Activated gamma-delta T cell (primary cell): ENCODE measurements around the gene GRP.

Experiments used
- DNase-seq: peaks from one replicate; lab custom pipeline; 2025; lab: John Stamatoyannopoulos, UW

Gene GRP

DNA sequence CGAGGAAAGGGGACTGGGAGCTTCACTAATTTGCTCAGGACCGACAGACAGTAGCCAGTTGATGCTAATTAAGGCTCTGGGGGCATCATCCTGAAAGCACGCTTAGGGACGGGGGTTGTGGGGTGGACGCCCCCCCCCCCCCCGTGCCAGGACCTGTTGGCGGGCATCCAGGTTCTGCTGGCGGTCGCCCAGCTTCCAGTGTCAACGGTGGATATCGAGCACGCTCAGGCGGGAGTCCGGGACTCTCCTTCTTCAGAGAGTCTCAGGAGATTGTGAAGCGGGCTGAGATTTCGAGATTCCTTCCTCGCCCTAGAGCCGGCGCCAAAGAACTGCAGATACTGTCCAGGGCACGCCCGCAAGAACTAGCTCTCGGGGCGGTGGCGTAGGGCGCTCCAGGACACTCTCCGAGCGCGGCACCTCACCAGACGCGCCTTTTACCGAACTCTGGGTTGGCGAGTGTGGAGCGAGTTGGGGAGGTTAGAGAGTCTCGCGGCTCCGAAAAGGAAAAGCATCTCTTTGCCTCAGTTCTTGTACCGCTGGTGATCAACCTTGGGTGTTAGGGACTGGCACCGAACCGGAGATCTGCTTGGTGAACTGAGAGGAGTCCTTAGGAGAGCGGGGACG lies 47.7 kb downstream of the GRP start:
- no peak for DNase-seq

DNA sequence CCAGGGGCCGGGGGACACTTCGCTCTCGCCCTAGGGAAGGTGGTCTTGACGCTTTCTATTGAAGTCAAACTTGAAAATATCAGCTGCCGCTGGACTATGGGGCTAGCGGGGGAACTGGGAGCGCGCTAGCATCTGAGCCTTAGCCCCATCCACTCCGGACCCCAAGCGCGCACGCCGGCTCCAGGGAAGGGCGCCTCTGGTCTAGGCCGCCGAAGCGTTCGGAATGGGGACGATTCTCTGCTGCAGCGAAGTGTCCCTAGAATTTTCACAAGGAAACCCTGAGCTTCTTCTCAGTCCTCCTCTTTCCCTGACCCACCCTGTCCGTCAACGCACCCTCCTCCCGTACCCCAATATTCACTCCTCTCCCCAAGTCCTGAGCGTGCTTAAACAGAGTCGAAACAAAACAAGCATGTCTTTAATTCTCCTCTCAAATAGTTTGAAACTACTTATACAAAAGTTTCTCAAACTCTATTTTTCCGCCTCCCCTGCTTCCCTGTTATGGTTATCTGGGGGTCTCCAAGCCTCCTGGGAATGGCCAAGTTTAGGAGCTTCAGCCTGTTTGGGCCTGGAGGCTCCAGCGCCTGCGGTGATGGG lies 48.3 kb downstream of the GRP start:
- DNase-seq = no peak

DNA sequence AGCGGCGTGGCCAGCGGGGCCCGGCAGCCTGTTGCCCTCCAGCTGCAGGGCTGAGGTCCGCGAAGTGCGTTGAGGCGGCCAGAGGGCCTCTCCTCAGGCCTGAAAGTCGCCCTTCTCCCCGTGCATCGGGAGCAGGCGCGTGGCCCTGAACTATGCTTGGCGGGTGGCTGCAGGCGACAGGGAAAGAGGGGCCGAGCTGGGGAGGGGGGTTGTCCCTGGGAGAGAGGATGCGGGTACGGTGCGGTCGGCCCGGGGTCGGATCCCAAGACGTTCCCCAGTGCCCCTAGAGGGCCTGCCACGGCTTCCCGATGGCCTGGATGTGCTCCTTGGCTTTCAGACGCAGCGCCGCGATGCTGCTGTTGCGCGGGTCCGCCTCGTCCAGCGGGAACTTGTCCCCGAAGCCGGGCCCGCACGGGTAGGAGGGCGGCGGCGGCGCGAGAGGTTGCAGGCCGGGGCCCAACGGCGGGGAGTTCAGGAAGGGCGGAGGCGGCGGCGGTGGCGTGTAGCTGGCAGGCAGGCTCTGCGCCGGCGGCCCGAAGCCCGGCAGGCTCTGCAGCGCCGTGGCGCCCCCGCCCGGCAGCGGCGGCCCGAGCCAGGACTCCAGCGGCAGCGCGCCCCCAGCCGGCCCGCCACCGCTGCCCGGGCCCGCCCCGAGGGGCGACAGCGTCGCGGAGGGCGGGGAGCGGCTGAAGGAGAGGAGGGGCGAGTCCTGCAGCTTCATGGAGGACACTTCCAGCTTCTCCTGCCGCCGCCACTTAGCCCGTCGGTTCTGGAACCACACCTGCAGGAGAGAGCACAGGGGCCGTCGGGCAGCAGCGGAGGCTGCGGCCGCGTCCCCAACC lies 49.0 kb downstream of the GRP start:
- no peak for DNase-seq

DNA sequence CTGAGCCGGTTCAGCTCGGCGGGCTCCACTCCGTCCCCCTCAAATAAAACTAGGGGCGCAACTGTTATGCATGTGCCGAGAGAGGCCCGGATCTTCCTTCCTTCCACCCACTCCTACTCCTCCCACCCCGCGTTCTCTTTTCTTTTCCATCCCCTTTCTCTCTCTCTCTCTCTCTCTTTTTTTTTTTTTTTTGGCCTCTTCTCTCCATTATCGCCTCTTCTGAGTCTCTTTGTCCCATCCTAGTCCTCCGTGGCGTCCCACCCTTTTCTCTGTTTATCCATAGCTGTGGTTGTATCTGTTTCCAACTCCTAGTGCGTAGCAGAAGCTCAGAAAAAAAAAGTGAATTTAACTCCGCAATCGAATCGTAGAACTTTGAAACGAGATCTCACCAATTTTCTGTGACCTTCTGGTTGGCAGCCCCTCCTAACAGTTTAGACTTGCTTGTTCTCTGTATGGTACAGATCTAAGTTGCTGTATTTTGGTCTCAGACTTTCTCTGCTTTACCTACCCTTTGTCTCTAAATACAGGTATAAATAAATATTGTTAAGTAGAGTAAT lies 49.7 kb downstream of the GRP start:
- DNase-seq = no peak

DNA sequence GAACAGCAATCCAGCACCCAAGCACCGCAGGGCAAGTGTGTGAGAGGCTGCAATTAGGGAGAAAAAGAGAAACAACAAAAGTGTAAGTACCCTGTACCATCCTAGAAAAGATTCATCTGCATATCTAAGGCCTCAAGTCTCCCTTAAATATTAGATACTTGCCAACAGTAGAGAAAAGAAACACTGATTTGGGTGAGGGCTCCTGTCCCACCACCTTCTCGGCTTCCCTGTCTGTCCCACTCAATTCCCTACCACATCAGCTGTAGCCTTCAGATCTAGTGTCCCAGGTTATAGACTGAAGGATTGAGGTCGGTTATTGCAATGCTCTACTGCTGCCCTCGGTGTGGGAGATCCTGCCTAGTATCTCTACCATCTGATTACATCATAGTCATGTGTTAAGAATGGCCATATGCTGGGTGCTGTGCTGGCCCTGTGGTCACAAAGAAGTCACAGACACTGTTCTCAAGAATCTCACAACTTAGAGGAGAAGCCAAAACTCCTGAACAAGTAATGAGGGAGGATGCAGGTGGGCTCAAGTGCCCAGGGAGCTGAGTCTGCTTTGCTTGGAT lies 50.8 kb downstream of the GRP start:
- DNase-seq = no peak

DNA sequence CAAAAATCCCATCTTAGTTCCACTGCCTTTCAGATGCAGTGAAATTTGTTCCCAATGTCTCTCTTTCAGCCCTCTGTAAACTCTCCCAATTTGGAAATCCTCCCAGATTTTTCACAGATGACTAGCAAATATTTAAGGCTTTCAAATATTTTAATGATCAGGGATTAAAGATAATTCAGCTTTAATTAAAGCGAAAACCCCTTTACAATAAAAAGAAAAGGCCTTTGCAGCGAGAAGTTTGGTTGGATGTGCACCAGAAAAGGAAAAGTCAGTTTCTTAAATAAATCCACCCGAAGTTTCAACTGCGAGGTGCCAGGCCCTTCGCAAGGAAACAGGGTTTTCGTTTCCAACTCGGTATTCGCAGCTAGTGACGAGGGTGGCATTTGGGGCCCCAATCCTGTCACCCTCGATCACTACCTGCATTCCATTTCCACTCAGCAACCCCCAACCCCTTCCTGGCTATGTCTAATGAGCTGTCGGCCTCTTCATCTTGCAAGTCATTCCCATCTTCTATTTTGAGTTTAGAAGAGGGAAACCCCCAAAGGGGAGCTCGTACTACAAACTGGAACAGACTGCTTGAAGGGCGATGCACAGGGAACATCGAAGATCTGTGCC lies 51.8 kb downstream of the GRP start:
- DNase-seq = no peak

DNA sequence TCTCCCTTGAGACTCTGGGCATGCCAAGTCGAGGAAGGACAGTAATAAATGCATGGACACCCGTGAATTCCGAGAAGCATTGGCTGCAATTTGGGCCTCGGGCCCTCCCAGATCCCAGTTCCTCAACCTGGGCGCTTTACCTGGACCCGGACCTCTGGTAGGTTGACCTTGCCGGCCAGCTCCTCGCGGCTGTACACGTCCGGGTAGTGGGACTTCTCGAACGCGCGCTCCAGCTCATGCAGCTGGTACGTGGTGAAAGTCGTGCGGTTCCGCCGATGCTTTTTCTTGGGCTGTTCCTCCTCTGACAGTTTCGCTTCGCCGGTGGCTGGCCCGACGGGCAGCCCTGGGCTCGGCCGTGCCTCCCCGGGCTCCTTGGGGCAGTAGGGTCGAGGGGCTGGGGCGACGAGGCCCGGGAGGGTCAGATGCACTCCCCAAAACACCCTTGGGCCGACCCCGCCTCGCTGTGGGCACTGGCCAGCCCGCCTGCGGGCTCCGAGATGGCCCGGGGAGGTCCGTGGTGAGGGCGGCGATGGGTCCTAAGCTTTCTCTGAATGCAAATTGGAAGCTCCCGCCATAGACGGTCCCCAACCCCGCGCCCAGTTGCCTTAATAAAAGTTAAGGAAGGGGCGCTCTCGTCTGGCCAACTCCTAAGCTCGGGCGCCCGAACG lies 52.4 kb downstream of the GRP start:
- no peak for DNase-seq

DNA sequence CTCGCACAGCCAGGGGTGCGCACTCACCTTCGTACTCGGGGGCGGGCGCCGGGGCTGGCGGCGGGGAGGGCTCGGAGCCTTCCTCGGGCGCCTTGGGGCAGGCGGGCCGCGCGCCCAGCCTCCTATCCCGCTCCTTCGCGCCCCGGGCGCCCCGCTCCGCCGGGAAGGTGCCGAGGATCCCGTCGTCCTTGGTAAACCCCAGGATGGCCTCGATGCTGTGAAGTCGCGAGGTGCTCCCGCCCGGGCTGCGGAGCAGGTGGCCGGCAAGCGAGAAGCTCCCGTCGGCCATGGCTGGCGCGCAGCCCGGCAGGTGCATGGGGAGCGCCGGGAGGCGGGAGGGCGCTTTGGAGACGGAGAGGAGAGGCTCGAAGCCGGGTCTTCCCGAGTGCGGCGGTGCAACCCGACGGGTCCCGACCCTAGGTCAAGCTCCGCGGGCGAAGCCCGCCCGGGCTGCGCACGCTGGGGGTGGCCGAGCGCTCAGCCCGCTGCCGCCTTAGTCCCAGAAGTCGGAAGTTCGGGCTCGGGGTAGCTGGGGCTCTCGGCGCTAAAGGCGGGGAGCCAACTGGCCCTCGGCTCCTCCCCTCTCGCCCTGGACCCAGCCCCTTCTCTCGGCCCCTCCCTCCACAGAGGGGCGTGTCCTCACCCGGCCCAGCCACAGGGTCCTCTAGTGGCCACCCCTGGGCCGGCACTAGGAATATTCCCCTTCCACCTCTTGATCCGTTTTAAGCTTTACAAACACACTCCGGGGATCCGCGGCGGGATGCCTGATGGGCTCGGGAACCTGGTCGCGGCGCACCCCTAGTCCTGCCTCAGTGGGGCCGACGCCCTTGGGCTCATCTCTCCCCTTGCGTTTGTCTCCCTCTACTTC lies 53.2 kb downstream of the GRP start, which contains the start of gene RAX:
TSS of gene RAX (minus strand) at position 564 of the 868 bp plus-strand sequence. CDS start at position 316, 248 bp downstream.
- DNase-seq = no peak

DNA sequence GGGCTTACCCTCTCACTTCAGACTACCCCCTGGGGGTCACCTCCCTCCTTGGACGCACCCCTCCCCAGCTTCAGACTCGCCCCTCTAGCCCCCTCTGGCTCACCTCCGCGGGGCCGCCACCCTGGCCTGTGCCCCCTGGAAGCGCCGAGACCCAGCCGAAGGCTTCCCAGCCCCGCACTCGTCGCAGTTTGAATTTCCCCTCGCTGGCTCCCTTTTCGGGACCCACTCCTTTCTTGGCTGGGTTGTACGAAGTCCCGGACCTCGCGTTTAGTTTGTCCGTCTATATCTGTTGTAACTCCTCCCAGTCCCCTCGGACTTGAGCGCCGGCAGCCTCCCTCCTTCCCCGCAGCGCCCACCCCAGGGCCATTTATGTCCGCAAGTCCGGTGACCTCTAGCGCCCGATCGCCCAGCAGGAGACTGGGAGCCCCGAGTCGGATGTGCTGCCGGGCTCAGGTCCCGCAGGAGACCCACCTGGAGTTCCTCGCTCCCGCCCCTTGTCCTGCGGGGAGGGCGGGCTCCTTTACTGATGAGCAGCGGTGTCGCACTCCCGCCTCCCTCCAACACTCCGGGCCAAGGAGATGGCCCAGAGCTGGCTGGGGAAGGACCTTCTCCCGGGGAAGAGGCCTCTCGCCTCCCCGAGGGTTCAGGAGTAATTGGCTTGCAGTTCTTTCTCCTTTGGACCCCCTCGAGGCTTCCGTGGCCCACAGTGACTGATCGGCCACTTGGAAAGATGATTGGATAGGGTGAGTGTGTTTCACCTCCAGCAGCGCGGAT lies 54.0 kb downstream of the GRP start:
- no peak for DNase-seq

DNA sequence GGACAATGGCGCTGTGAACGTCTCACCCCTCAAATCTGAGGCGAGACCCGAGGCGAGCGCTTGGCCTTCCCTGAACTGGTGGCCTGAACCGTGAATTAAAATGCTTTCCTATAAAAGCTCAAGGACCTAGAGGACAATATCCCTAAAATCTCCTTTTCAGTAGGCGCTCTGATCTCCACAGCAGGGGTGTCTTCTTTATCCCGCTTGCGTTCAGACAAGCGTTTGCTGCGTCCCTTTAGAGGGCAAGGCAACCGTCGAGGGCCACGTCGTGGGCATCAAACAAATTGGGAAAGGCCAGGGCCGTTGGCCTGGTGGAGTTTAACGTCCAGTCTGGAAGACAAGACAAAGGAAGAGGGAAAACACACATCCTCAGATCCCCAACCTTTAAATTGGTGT lies 54.6 kb downstream of the GRP start:
- no peak for DNase-seq

DNA sequence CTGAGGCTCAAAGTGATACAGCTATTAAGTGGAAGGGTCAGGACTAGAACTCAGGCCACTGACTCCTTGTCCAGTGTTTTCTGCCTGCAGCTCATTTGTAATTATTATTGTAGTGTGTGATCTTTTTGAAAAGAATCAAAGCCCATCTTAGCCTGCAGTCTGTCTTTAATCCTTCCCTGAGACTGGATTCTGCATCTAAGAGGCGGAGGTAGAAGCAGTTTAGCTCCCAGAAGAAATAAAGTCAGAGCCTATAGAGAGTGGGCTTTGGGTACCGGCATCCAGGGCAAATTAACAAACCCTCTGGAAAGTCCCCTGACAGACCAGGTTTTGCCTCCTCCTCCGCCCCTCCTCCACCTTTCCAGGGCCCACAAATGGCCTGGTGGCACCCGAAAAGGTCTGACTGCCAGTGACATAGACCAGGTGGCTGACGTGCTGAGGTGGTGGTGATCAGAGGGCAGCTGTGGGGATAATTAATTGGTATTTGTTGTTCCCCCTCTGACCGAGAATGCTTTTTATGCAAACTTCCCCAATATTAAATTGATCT lies 55.5 kb downstream of the GRP start:
- no peak for DNase-seq

DNA sequence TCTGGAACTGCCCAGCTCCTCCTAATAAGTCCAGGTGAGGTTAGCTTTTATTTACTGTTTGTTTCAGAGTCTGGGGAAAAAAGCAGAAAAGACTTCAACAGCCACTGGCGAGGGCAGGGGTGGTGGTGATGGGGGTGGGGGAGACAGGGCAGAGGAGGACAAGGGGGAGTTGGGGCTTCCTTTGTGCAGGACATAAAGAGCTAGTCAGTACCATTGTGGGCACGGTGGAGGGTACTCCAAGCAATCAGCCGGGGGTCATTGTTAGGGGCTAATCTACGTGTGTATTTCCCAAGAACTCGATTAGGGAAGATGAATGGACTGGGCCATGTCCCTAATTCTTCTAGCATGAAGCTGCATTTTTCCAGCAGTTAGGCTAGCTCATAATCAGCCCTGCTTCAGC lies 56.1 kb downstream of the GRP start:
- DNase-seq = no peak

DNA sequence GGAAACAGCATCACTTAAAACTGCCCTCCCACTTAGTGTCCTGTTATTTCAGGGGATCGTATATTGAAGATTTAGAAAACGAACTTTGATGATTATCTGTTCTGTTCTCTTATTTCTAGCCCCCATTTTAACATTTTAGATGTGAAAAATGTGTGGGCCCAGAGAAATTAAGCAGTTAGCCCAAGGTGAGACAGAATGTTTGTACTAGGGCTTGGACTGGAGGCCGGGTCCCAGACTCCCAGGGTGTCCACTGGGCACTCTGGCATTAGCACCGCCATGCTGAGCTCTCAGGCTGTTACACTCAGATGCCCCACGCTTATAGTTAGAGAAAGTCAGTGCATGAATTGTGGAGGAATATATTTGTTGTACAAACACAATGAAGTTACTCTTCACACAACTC lies 58.8 kb downstream of the GRP start:
- DNase-seq = no peak

DNA sequence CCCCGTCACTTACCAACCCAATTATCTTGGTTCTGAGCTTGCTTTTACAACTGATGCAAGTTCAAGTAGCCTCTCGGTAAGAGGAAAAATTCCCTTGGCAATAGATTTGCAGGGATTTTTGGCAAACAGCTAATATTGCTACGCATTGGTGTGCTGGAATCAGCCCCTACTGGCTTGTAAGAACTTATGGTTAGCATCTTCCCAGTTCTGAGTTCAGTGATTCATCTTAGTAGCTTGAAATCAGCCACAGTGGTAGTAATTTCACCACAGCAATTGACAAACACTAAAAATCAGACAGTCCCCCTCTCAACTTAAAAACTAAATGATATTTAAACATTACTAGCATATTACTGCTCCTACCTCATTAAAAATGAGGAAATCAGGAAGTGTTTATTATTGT lies 59.2 kb downstream of the GRP start:
- no peak for DNase-seq

DNA sequence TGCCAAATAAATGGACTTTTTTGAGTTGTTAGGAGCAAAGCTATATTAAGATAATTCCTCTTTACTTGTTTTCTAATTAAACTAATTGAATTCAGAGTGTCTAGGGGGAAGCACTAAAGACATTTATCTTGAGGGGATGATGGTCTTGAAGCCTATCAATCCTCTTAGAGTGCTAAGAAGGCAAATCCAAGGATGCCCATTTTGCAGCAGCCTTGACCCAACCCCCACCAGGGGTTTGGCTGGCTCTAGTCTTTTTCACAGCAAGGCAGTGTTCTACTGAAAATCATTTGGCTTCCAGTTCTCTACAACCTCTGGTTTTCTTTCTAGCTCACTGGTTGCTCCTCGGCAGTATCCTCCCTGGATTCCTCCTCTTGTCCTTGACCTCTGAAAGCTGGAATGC lies 59.8 kb downstream of the GRP start:
- DNase-seq = no peak
